ENCODE measurements around the gene CRLF2.

The CRLF2 gene

DNA sequence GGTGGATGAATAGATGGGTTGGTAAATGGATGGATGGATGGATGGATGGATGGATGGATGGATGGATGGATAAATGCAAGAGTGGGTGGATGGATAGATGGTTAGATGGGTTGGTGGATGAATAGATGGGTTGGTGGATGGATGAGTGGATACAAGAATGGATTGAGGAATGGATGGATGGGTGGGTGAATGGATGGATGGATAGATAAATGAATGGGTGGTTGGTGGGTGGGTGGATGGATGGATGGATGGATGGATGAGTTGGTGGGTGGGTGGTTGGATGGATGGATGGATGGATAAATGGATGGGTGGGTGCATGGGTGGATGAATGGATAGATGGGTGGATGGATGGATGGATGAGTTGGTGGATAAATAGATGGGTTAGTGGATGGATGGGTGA, 13.8 kb upstream of the CRLF2 start:
- H3K4me1 ChIP-seq, result no peaks in the 10 kb centered on the region
- no peak overlapping the region for H3K4me3 ChIP-seq (ENCODE audit: low read depth, low read length)
- no peaks in the 10 kb centered on the region for H3K9me3 ChIP-seq
- no peaks in the 10 kb centered on the region for H3K27me3 ChIP-seq
- H3K36me3 ChIP-seq, result no peaks in the 10 kb centered on the region
- no peak for DNase-seq
- TF ChIP-seq, protein P1, sequence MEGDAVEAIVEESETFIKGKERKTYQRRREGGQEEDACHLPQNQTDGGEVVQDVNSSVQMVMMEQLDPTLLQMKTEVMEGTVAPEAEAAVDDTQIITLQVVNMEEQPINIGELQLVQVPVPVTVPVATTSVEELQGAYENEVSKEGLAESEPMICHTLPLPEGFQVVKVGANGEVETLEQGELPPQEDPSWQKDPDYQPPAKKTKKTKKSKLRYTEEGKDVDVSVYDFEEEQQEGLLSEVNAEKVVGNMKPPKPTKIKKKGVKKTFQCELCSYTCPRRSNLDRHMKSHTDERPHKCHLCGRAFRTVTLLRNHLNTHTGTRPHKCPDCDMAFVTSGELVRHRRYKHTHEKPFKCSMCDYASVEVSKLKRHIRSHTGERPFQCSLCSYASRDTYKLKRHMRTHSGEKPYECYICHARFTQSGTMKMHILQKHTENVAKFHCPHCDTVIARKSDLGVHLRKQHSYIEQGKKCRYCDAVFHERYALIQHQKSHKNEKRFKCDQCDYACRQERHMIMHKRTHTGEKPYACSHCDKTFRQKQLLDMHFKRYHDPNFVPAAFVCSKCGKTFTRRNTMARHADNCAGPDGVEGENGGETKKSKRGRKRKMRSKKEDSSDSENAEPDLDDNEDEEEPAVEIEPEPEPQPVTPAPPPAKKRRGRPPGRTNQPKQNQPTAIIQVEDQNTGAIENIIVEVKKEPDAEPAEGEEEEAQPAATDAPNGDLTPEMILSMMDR (IDR thresholded peaks at IDR 0.05; ENCODE audit: low read depth, low read length), result no peak

DNA sequence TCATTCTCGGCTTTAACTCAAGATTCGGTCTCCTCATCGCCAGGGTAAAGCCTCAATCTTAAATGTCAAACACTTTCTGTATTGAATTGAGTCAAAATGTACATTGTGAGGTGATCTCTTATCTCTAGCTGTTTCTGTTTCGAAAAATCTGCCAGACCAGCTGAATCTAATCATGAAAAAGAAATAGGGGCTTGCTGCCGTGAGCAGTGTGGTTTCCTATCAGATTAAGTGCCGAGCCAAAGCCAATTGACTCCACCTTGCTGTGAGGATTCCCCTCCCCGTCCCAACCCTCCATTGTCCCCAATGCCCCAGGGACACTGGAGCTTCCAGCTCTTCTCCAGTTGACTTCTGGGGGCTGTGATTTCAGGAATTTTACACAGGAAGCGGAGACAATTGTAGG, 12.5 kb upstream of the CRLF2 start:
- H3K9me3 ChIP-seq, result no peaks in the 10 kb centered on the region
- no peaks in the 10 kb centered on the region for H3K36me3 ChIP-seq
- H3K4me1 ChIP-seq, result no peaks in the 10 kb centered on the region
- H3K4me3 ChIP-seq (ENCODE audit: low read depth, low read length), result no peak overlapping the region
- DNase-seq, result no peak
- TF ChIP-seq, protein P1 (IDR thresholded peaks at IDR 0.05; ENCODE audit: low read depth, low read length), result no peak
- H3K27me3 ChIP-seq, result no peaks in the 10 kb centered on the region

DNA sequence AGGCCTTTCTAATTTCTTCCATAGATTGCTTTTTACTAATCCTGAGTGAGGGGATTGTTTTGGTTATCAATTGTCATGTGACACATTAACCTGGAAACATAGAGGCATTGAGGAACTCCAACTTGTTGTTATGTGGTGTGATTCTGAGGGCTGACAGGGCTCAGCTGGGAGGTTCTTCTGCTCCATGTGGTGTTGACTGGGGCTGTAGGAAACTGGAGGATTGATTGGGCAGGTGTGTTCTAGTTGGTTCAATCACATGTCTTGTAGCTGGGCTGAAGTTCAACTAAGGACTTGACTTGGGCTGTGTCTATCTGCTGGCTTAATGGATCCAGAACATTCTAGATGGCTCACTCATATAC, 10.8 kb upstream of the CRLF2 start:
- H3K36me3 ChIP-seq, result no peaks in the 10 kb centered on the region
- H3K4me3 ChIP-seq (ENCODE audit: low read depth, low read length), result no peak overlapping the region
- no peaks in the 10 kb centered on the region for H3K4me1 ChIP-seq
- TF ChIP-seq, protein P1 (IDR thresholded peaks at IDR 0.05; ENCODE audit: low read depth, low read length), result no peak
- H3K9me3 ChIP-seq, result no peaks in the 10 kb centered on the region
- no peak for DNase-seq
- no peaks in the 10 kb centered on the region for H3K27me3 ChIP-seq

DNA sequence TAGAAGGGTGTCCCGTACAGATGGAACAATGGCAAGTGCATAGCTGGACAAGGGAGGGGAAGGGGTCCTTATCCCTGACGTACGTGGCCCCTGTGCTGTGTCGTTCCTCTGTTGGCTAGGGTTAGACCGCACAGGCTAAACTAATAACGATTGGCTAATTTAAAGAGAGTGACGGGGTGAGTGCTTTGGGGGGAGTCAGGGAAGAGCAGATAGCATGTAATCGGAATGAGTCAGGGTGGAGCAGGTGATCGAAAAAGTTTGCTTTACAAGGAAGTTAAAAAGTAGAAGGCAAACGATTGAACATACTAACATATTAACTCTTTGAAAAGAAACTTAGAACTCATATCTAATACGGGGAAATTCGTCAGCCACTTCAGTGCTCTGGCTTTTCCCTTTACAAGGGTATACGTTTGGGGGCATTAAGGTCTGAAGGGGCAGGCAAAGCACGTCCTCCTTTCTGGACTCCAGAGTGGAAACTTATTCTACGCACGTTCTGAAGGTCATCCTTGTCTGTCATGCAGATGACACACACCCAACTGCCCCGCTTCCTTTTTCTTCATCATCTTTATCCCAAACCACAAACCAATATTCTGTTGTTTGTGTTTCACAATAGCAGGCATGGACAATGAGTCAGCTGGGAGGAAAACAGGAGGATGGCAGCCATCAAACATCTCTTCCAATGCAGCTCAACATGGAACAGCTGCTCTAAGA, 10.2 kb upstream of the CRLF2 start:
- Histone ChIP-seq H3K9me3 (no peaks in the 10 kb centered on the region), H3K36me3 (no peaks in the 10 kb centered on the region), H3K27me3 (no peaks in the 10 kb centered on the region), H3K4me1 (no peaks in the 10 kb centered on the region), H3K4me3 (ENCODE audit: low read depth, low read length) (no peak overlapping the region)
- DNase-seq, result no peak
- TF ChIP-seq, protein P1 (IDR thresholded peaks at IDR 0.05; ENCODE audit: low read depth, low read length), result no peak

DNA sequence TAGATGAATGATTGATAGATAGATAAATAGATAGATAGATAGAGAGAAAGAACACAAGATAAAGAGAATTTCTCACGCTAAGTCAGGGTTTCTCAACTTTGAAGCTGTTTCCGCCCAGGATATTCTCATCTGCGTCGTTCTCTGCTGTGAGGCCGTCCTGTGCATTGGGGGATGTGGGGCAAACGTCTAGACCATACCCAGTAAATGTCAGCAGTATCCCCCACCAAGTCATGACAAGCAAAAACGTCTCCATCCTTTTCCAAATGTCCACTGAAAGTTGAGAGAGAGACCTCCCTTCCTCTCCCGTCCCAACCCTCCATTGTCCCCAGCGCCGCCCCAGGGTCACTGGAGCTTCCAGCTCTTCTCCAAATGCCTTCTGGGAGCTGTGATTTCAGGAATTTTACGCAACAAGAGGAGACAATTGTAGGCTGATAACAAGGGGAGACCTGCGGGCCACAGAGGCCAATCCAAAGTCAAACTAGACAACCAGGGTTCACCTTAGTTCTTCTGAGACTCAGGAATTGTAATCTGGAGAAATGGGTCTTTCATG, 8.9 kb upstream of the CRLF2 start:
- H3K36me3 ChIP-seq, result no peaks in the 10 kb centered on the region
- H3K4me1 ChIP-seq, result no peaks in the 10 kb centered on the region
- no peak for DNase-seq
- no peak overlapping the region for H3K4me3 ChIP-seq (ENCODE audit: low read depth, low read length)
- H3K27me3 ChIP-seq, result no peaks in the 10 kb centered on the region
- H3K9me3 ChIP-seq, result no peaks in the 10 kb centered on the region
- TF ChIP-seq, protein P1 (IDR thresholded peaks at IDR 0.05; ENCODE audit: low read depth, low read length), result no peak

DNA sequence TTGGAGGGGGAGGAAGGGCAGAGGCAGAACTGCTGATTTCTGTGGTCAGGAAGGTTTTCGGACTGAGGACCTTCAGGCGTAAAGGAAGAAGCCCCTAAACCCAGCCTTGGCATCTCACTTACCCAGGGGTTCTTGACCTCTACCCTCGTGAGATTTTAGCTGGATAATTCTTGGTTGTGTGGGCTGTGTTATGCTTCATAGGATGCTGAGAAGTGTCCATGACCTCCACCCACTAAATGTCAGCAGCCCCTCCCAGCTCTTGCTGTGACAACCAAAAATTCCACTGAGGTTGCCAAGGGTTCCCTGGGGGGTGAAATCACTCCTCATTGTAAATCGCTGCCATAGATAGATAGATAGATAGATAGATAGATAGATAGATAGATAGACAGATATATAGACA, 5.8 kb upstream of the CRLF2 start:
- DNase-seq, result no peak
- H3K9me3 ChIP-seq, result no peaks in the 10 kb centered on the region
- no peaks in the 10 kb centered on the region for H3K4me1 ChIP-seq
- H3K27me3 ChIP-seq, result no peaks in the 10 kb centered on the region
- TF ChIP-seq, protein P1 (IDR thresholded peaks at IDR 0.05; ENCODE audit: low read depth, low read length), result no peak
- no peaks in the 10 kb centered on the region for H3K36me3 ChIP-seq
- no peak overlapping the region for H3K4me3 ChIP-seq (ENCODE audit: low read depth, low read length)
